ENCODE measurements around the gene KMT2D. TPM values are rescaled to one million over a fixed set of nuclear protein-coding genes. Genes with fewer than 3 reads are reported as not detected.

KMT2D gene
- total RNA-seq, 2 experiments from 2014 or later: 41.8 to 129 TPM

DNA sequence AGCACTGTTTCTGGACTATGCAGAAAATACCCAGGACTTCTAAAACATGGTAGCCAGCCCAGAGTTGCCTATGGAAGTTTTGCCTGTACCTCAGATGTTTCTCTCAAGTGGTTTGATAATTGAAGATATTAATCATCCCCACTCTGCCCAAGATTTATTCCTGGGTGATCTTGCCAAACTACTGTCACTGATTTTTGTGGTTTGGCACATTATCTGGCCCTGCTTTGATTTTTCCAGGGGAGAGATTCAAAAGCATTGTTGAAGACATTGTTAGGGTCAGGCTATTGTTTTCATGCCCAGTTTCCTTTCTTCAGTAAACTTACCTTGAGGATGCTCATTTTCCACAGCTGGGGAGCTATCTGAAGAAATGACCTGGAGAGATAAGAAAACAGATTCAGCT, 47.9 kb downstream of the KMT2D start:
- POLR2A ChIA-PET: no interaction called here
- no peak for DNase-seq (ENCODE audit: low spot score)
- H3K4me2 ChIP-seq (ENCODE audit: low read length): no peak overlapping the region

More for the DNA sequence above, 47.9 kb downstream of the KMT2D start:
- H3K9me3 ChIP-seq (ENCODE audit: low read length): no peaks in the 10 kb centered on the region
- peaks cover 5% of the 10 kb centered on the region; the same call in 1 of the 2 replicates for H3K79me2 ChIP-seq (ENCODE audit: insufficient read depth, low read depth, low read length)
- no peak overlapping the region for H2AFZ ChIP-seq (ENCODE audit: low read length)
- H3K27ac ChIP-seq (ENCODE audit: low read depth, low read length, poor library complexity, severe bottlenecking): no peak overlapping the region
- H3K36me3 ChIP-seq (ENCODE audit: insufficient read depth, low read length): peaks cover 20% of the 10 kb centered on the region
- H3K4me1 ChIP-seq (ENCODE audit: insufficient read depth, low read length, poor library complexity, severe bottlenecking): peaks cover 6% of the 10 kb centered on the region
- H3K9me2 ChIP-seq (ENCODE audit: insufficient read depth, low read length): no peaks in the 10 kb centered on the region
- no peaks in the 10 kb centered on the region for H4K20me1 ChIP-seq (ENCODE audit: insufficient read depth, low read length)
- BruUV-seq (replicated peaks): no TSS peak
- no peak for TF ChIP-seq EZH2phosphoT487 (IDR thresholded peaks at IDR 0.05; ENCODE audit: borderline replicate concordance, low read depth, low read length)
- TF ChIP-seq, protein P1, sequence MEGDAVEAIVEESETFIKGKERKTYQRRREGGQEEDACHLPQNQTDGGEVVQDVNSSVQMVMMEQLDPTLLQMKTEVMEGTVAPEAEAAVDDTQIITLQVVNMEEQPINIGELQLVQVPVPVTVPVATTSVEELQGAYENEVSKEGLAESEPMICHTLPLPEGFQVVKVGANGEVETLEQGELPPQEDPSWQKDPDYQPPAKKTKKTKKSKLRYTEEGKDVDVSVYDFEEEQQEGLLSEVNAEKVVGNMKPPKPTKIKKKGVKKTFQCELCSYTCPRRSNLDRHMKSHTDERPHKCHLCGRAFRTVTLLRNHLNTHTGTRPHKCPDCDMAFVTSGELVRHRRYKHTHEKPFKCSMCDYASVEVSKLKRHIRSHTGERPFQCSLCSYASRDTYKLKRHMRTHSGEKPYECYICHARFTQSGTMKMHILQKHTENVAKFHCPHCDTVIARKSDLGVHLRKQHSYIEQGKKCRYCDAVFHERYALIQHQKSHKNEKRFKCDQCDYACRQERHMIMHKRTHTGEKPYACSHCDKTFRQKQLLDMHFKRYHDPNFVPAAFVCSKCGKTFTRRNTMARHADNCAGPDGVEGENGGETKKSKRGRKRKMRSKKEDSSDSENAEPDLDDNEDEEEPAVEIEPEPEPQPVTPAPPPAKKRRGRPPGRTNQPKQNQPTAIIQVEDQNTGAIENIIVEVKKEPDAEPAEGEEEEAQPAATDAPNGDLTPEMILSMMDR (conservative IDR thresholded peaks at IDR 0.05; ENCODE audit: low read length): no peak
- intact Hi-C loops (cut with micrococcal nuclease; ENCODE audit: unreplicated experiment): no loop called here
- CTCF ChIA-PET (ENCODE audit: unreplicated experiment): no interaction called here
- H3K4me3 ChIP-seq (ENCODE audit: low read depth, low read length, poor library complexity, severe bottlenecking): no peak overlapping the region

Other genes with a start within 250 kb of the KMT2D start
- gene CACNB3, start 242.3 kb downstream of the KMT2D start, total RNA-seq (2014; rRNA removed; shearing (Covaris generic)): 5.6 and 5.9 TPM in 2 replicates
- gene CACNB3, start 242.3 kb downstream of the KMT2D start, total RNA-seq (2022): 20.6 and 23.0 TPM in 2 replicates
- 91.1 and 101 TPM in 2 replicates for gene DDX23, start 208.6 kb downstream of the KMT2D start, total RNA-seq (2014; rRNA removed; shearing (Covaris generic))
- 103 and 119 TPM in 2 replicates for gene DDX23, start 208.6 kb downstream of the KMT2D start, total RNA-seq (2022)
- 6.5 and 7.3 TPM in 2 replicates for gene RND1, start 194.9 kb downstream of the KMT2D start, total RNA-seq (2014; rRNA removed; shearing (Covaris generic))
- gene RND1, start 194.9 kb downstream of the KMT2D start, total RNA-seq (2022): 12.7 and 13.9 TPM in 2 replicates
- gene FKBP11, start 135.3 kb downstream of the KMT2D start, total RNA-seq (2014; rRNA removed; shearing (Covaris generic)): 18.7 TPM in 2 replicates
- gene FKBP11, start 135.3 kb downstream of the KMT2D start, total RNA-seq (2022): 60.4 and 66.2 TPM in 2 replicates
- gene ARF3, start 103.3 kb downstream of the KMT2D start, total RNA-seq (2014; rRNA removed; shearing (Covaris generic)): 41.2 and 42.9 TPM in 2 replicates
- gene ARF3, start 103.3 kb downstream of the KMT2D start, total RNA-seq (2022): 106 and 133 TPM in 2 replicates
- gene WNT10B, start 89.1 kb downstream of the KMT2D start, total RNA-seq (2014; rRNA removed; shearing (Covaris generic)): not detected in 2 replicates
- gene WNT10B, start 89.1 kb downstream of the KMT2D start, total RNA-seq (2022): not detected in 2 replicates
- not detected in 2 replicates for gene WNT1, start 82.5 kb downstream of the KMT2D start, total RNA-seq (2014; rRNA removed; shearing (Covaris generic))
- not detected in 2 replicates for gene WNT1, start 82.5 kb downstream of the KMT2D start, total RNA-seq (2022)
- 0.13 and 0.23 TPM in 2 replicates for gene DDN, start 61.4 kb downstream of the KMT2D start, total RNA-seq (2014; rRNA removed; shearing (Covaris generic))
- 0.18 TPM in 1 of 2 replicates, not detected in the other for gene DDN, start 61.4 kb downstream of the KMT2D start, total RNA-seq (2022)
- 22.8 and 23.6 TPM in 2 replicates for gene PRKAG1, start 42.0 kb downstream of the KMT2D start, total RNA-seq (2014; rRNA removed; shearing (Covaris generic))
- 41.5 and 45.9 TPM in 2 replicates for gene PRKAG1, start 42.0 kb downstream of the KMT2D start, total RNA-seq (2022)
- 3.0 and 3.7 TPM in 2 replicates for gene RHEBL1, start 9.2 kb upstream of the KMT2D start, total RNA-seq (2014; rRNA removed; shearing (Covaris generic))
- gene RHEBL1, start 9.2 kb upstream of the KMT2D start, total RNA-seq (2022): 3.1 and 3.4 TPM in 2 replicates
- 0.06 TPM in 1 of 2 replicates, not detected in the other for gene DHH, start 34.0 kb upstream of the KMT2D start, total RNA-seq (2014; rRNA removed; shearing (Covaris generic))
- gene DHH, start 34.0 kb upstream of the KMT2D start, total RNA-seq (2022): 0.17 and 0.31 TPM in 2 replicates
- 26.8 and 37.2 TPM in 2 replicates for gene LMBR1L, start 50.1 kb upstream of the KMT2D start, total RNA-seq (2014; rRNA removed; shearing (Covaris generic))
- gene LMBR1L, start 50.1 kb upstream of the KMT2D start, total RNA-seq (2022): 43.6 and 48.1 TPM in 2 replicates
- gene TUBA1B, start 70.6 kb upstream of the KMT2D start, total RNA-seq (2014; rRNA removed; shearing (Covaris generic)): 3,393 and 3,539 TPM in 2 replicates
- gene TUBA1B, start 70.6 kb upstream of the KMT2D start, total RNA-seq (2022): 2,079 and 2,137 TPM in 2 replicates
- 189 and 214 TPM in 2 replicates for gene TUBA1A, start 128.3 kb upstream of the KMT2D start, total RNA-seq (2014; rRNA removed; shearing (Covaris generic))
- 136 and 159 TPM in 2 replicates for gene TUBA1A, start 128.3 kb upstream of the KMT2D start, total RNA-seq (2022)
- gene TUBA1C, start 204.3 kb upstream of the KMT2D start, total RNA-seq (2014; rRNA removed; shearing (Covaris generic)): 256 and 291 TPM in 2 replicates
- 254 and 276 TPM in 2 replicates for gene TUBA1C, start 204.3 kb upstream of the KMT2D start, total RNA-seq (2022)
- not detected in 2 replicates for gene PRPH, start 234.4 kb upstream of the KMT2D start, total RNA-seq (2014; rRNA removed; shearing (Covaris generic))
- not detected in 2 replicates for gene PRPH, start 234.4 kb upstream of the KMT2D start, total RNA-seq (2022)